Central memory CD4-positive, alpha-beta T cell (primary cell): ENCODE results near the gene RAD21L1.

Source experiments
- DNase-seq: peaks from one replicate; pipeline ENCODE4 v3.0.0; 2022

The RAD21L1 gene

GRCh38 chr20:1297486-1297885, 71.6 kb downstream of the RAD21L1 start:
- DNase-seq: no peak

- DNase-seq: no peak
These were observed 72.3 kb downstream of the RAD21L1 start for GRCh38 chr20:1298166-1298565.

- DNase-seq: no peak
These were observed 73.2 kb downstream of the RAD21L1 start for GRCh38 chr20:1298888-1299511.

- peak; percentile 10 for DNase-seq
These were observed 73.7 kb downstream of the RAD21L1 start for GRCh38 chr20:1299522-1299921.

- no peak for DNase-seq
These were observed 74.4 kb downstream of the RAD21L1 start for GRCh38 chr20:1300083-1300840.

GRCh38 chr20:1301031-1301529, 75.2 kb downstream of the RAD21L1 start:
- DNase-seq: peak; percentile 27

- no peak for DNase-seq
These were observed 77.1 kb downstream of the RAD21L1 start for GRCh38 chr20:1302685-1303541.

GRCh38 chr20:1304710-1305515, 79.1 kb downstream of the RAD21L1 start:
- DNase-seq: no peak
